HCT116 (cell line): ENCODE data around the gene ZFHX2.

Experiments used
- CTCF ChIP-seq, 3 experiments: fragments of 200-600 bp in 1 of 3; sonication (generic) in 1 of 3; IDR thresholded peaks in 2 of 3; conservative IDR thresholded peaks in 1 of 3; 2 replicates each; pipeline ENCODE4 v1.5.1; 2012 to 2017; ENCODE audit warnings: low read depth in 2 of 3, low read length in 2 of 3, antibody characterized with exemption in 1 of 3, borderline replicate concordance in 1 of 3, control low read depth in 1 of 3, mild to moderate bottlenecking in 1 of 3, mixed read lengths in 1 of 3, mixed run types in 1 of 3, moderate library complexity in 1 of 3; ENCODE audit not compliant: insufficient read depth in 1 of 3
- EGR1 ChIP-seq: IDR thresholded peaks from 2 replicates; pipeline ENCODE4 v1.6.1; 2012; ENCODE audit warnings: low read depth
- EZH2 ChIP-seq: fragments of 200-600 bp; sonication (generic); IDR thresholded peaks from 2 replicates; pipeline ENCODE4 v1.6.1; 2017; ENCODE audit warnings: antibody characterized with exemption, mixed run types
- EZH2phosphoT487 ChIP-seq: fragments of 200-600 bp; IDR thresholded peaks from 2 replicates; pipeline ENCODE4 v1.6.1; 2018; ENCODE audit warnings: antibody characterized with exemption, borderline replicate concordance
- FOSL1 ChIP-seq: IDR thresholded peaks from 2 replicates; pipeline ENCODE4 v1.6.1; 2012; ENCODE audit warnings: low read depth
- POLR2A ChIP-seq: IDR thresholded peaks from 2 replicates; pipeline ENCODE4 v1.7.0; 2011; ENCODE audit warnings: borderline replicate concordance; ENCODE audit not compliant: insufficient read depth, insufficient read length; ENCODE audit errors: extremely low read depth
- POLR2AphosphoS5 ChIP-seq: IDR thresholded peaks from 2 replicates; pipeline ENCODE4 v1.6.1; 2011; ENCODE audit warnings: mild to moderate bottlenecking, low read depth, low read length, moderate library complexity
- RAD21 ChIP-seq: IDR thresholded peaks from 2 replicates; pipeline ENCODE4 v1.6.1; 2012; ENCODE audit warnings: low read depth, mild to moderate bottlenecking
- SP1 ChIP-seq: IDR thresholded peaks from 2 replicates; pipeline ENCODE4 v1.6.1; 2012; ENCODE audit warnings: low read depth
- TCF7L2 ChIP-seq: IDR thresholded peaks from 2 replicates; pipeline ENCODE4 v1.7.0; 2011; ENCODE audit warnings: borderline replicate concordance, inconsistent platforms; ENCODE audit not compliant: insufficient read depth, insufficient read length; ENCODE audit errors: extremely low read depth
- ZBTB33 ChIP-seq: IDR thresholded peaks from 2 replicates; pipeline ENCODE4 v1.6.1; 2011; ENCODE audit warnings: mild to moderate bottlenecking, low read length, moderate library complexity; ENCODE audit not compliant: insufficient replicate concordance; ENCODE audit errors: extremely low read depth
- ZNF274 ChIP-seq: fragments of 200-500 bp; sonication (Bioruptor generic); IDR thresholded peaks from 2 replicates; pipeline ENCODE4 v1.6.1; 2014; ENCODE audit warnings: mild to moderate bottlenecking, low read depth, low read length, inconsistent platforms

GRCh38 chr14:23578560-23579310 is 27.2 kb upstream of the ZFHX2 start, which contains the start of gene JPH4:
- TF ChIP-seq POLR2AphosphoS5 (no peak), CTCF (IDR thresholded peaks at IDR 0.05 in 2 of 3, conservative IDR thresholded peaks at IDR 0.05 in 1 of 3; ENCODE audit: borderline replicate concordance in 1 of 3, insufficient read depth in 1 of 3, low read depth in 2 of 3, low read length in 2 of 3) (no peak), POLR2A (no peak), TCF7L2 (no peak), FOSL1 (no peak), ZBTB33 (no peak), EZH2 (no peak), RAD21 (no peak), EZH2phosphoT487 (no peak), EGR1 (no peak), ZNF274 (no peak), SP1 (no peak)
